ENCODE results near the gene SEC24B.

The SEC24B gene

DNA sequence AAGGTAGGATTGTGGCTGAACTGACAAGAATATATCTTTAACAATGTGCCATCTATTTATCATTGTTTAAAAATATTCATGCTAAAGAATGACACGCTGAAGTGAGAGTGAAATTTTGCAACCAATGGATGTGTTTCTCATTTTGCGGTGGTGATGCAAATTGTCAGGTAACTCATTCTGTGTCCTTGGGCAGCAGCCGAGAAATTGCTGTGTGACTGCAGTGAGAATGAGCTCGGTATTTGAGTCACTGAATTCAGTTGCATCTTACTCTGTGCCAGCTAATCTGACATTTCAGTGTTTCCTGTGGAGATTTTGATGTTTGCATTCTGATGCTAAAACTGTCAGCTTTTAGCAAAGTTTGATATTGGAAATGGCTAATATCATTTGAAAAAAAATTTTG, 154.6 kb downstream of the SEC24B start:
- H3K4me3 ChIP-seq (ENCODE audit: low read depth, low read length), result no peak overlapping the region
- no peak overlapping the region for H2AFZ ChIP-seq
- no peak overlapping the region for H3K27ac ChIP-seq
- H3K27me3 ChIP-seq (ENCODE audit: control insufficient read depth, insufficient read depth, low read length), result no peaks in the 10 kb centered on the region
- TF ChIP-seq, protein P1, sequence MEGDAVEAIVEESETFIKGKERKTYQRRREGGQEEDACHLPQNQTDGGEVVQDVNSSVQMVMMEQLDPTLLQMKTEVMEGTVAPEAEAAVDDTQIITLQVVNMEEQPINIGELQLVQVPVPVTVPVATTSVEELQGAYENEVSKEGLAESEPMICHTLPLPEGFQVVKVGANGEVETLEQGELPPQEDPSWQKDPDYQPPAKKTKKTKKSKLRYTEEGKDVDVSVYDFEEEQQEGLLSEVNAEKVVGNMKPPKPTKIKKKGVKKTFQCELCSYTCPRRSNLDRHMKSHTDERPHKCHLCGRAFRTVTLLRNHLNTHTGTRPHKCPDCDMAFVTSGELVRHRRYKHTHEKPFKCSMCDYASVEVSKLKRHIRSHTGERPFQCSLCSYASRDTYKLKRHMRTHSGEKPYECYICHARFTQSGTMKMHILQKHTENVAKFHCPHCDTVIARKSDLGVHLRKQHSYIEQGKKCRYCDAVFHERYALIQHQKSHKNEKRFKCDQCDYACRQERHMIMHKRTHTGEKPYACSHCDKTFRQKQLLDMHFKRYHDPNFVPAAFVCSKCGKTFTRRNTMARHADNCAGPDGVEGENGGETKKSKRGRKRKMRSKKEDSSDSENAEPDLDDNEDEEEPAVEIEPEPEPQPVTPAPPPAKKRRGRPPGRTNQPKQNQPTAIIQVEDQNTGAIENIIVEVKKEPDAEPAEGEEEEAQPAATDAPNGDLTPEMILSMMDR (IDR thresholded peaks at IDR 0.05), result no peak
- H3K4me1 ChIP-seq, result no peaks in the 10 kb centered on the region
- H3K4me2 ChIP-seq (ENCODE audit: low read length), result no peak overlapping the region
- no peaks in the 10 kb centered on the region for H3K79me2 ChIP-seq
- no peak overlapping the region for H3K9ac ChIP-seq
- H3K9me3 ChIP-seq (ENCODE audit: control insufficient read depth, low read length), result no peaks in the 10 kb centered on the region
- no peaks in the 10 kb centered on the region for H3K36me3 ChIP-seq (ENCODE audit: control insufficient read depth, insufficient read depth, low read length)

DNA sequence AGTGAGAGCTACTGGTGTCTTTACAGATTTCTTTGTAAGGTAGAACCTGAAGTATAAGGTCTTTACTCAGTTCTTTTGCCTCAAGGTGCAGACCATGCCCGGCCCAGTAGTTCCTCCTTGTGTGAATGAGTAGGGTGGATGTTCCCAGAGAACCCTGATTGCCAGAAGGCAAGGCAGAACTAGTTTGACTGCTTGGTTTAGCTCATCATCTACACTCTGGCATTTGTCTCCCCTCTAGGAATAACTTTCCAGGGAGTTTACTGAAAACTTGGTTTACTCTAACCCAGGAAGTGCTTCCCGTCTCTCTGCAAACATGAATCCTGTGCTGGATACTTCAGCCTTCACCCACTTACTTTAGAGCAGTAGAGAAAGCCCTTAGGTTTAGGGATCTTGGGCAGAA, 155.5 kb downstream of the SEC24B start:
- peak overlapping the region; percentile 33 for H2AFZ ChIP-seq
- H3K27ac ChIP-seq, result no peak overlapping the region
- no peak overlapping the region for H3K9ac ChIP-seq
- no peaks in the 10 kb centered on the region for H3K4me1 ChIP-seq
- H3K79me2 ChIP-seq, result no peaks in the 10 kb centered on the region
- H3K9me3 ChIP-seq (ENCODE audit: control insufficient read depth, low read length), result no peaks in the 10 kb centered on the region
- TF ChIP-seq, protein P1 (IDR thresholded peaks at IDR 0.05), result no peak
- H3K4me2 ChIP-seq (ENCODE audit: low read length), result peak overlapping the region; percentile 4
- no peaks in the 10 kb centered on the region for H3K27me3 ChIP-seq (ENCODE audit: control insufficient read depth, insufficient read depth, low read length)
- H3K36me3 ChIP-seq (ENCODE audit: control insufficient read depth, insufficient read depth, low read length), result no peaks in the 10 kb centered on the region
- H3K4me3 ChIP-seq (ENCODE audit: low read depth, low read length), result no peak overlapping the region

DNA sequence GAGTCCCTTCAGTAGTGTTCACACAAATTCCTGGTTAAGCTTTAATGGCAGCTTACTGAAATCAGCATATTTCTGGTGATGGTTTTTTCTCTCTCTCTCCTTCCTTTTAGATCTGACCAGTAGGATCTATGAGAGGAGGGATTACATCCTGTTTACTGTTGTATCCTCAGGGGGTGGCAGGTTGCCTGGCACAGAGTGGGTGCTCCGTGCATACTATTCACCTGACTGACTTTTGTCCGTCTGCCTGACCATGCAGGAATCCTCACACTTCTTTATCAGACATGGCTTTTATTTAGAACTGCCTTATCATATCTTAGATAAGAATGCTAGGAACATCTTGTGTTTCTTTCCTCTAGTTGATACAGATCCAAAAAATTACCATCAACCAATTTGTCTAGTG, 156.0 kb downstream of the SEC24B start:
- Histone ChIP-seq H2AFZ (peak overlapping the region; percentile 33), H3K9me3 (ENCODE audit: control insufficient read depth, low read length) (no peaks in the 10 kb centered on the region), H3K4me1 (no peaks in the 10 kb centered on the region), H3K79me2 (no peaks in the 10 kb centered on the region), H3K36me3 (ENCODE audit: control insufficient read depth, insufficient read depth, low read length) (no peaks in the 10 kb centered on the region), H3K4me2 (ENCODE audit: low read length) (peak overlapping the region; percentile 4), H3K27me3 (ENCODE audit: control insufficient read depth, insufficient read depth, low read length) (no peaks in the 10 kb centered on the region), H3K27ac (no peak overlapping the region), H3K4me3 (ENCODE audit: low read depth, low read length) (no peak overlapping the region), H3K9ac (no peak overlapping the region)
- TF ChIP-seq, protein P1 (IDR thresholded peaks at IDR 0.05), result no peak
